NCI-H82 treated with DMSO at 0.1 percent for 48 hours (cell line): ENCODE data around the gene ZNF653.
"Not testable (repeated sequence)": the region's sequence is repeated elsewhere in the genome, so short reads cannot be mapped to it uniquely, and the experiment has no call there.

Source experiments
- DNase-seq: peaks from one replicate; lab custom pipeline; 2025; ENCODE audit not compliant: unreplicated experiment; lab: John Stamatoyannopoulos, UW

ZNF653 gene

GRCh38 chr19:11434703-11435056 is 71.0 kb downstream of the ZNF653 start:
- no peak for DNase-seq

DNA sequence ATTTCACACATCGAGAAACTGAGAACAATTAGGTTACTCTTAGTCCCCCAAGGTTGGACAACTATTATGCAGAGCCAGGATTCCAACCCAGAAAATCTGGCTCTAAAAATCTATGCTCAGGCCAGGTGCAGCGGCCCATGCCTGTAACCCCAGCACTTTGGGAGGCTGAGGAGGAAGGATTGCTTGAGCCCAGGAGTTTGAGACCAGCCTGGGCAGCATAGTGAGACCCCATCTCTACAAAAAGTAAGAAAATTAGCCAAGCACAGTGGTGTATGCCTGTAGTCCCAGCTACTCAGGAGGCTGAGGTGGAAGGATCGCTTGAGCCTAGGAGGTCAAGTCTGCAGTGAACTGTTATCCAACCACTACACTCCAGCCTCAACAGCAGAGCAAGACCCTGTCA is 72.1 kb downstream of the ZNF653 start:
- not testable (repeated sequence) for DNase-seq
